Liver (tissue), 9 donors: ENCODE measurements around the gene TNFAIP8. TPM values are rescaled to one million over a fixed set of nuclear protein-coding genes. Genes with fewer than 3 reads are reported as not detected.
"Not testable (repeated sequence)": the region's sequence is repeated elsewhere in the genome, so short reads cannot be mapped to it uniquely, and the experiment has no call there.

ENCODE experiments used
- DNase-seq: peaks from one replicate; pipeline ENCODE4 v3.0.0-alpha.2; 2017; ENCODE audit warnings: low spot score
- H3K27ac ChIP-seq, 2 donors: one replicate each; pipeline ENCODE4 v1.7.0; 2013; ENCODE audit warnings: inconsistent platforms in 2 of 2, low read length in 2 of 2, control low read depth in 1 of 2, low read depth in 1 of 2, mild to moderate bottlenecking in 1 of 2
- H3K27me3 ChIP-seq, 4 donors: one replicate each; pipeline versions ENCODE4 v1.6.1 to v1.7.0; 2013; ENCODE audit warnings: low read length in 3 of 4, inconsistent platforms in 1 of 4, mild to moderate bottlenecking in 1 of 4, moderate library complexity in 1 of 4; ENCODE audit not compliant: control insufficient read depth in 4 of 4, insufficient read depth in 4 of 4
- H3K36me3 ChIP-seq, 4 donors: one replicate each; pipeline versions ENCODE4 v1.6.1 to v1.7.0; 2013; ENCODE audit warnings: low read length in 3 of 4, mild to moderate bottlenecking in 3 of 4, low read depth in 1 of 4, moderate library complexity in 1 of 4; ENCODE audit not compliant: control insufficient read depth in 4 of 4, insufficient read depth in 3 of 4
- H3K4me1 ChIP-seq, 4 donors: one replicate each; pipeline versions ENCODE4 v1.6.1 to v1.7.0; 2013; ENCODE audit warnings: low read length in 3 of 4, mild to moderate bottlenecking in 3 of 4, moderate library complexity in 1 of 4; ENCODE audit not compliant: control insufficient read depth in 4 of 4, insufficient read depth in 4 of 4
- H3K4me3 ChIP-seq, 3 donors: one replicate each; pipeline versions ENCODE4 v1.6.1 to v1.7.0; 2013; ENCODE audit warnings: low read length in 3 of 3, control low read depth in 1 of 3, low read depth in 1 of 3, mild to moderate bottlenecking in 1 of 3
- H3K9ac ChIP-seq, 2 donors: one replicate each; pipeline ENCODE4 v1.7.0; 2013; ENCODE audit warnings: low read length in 2 of 2, mild to moderate bottlenecking in 2 of 2, moderate library complexity in 2 of 2, control low read depth in 1 of 2, low read depth in 1 of 2
- H3K9me3 ChIP-seq, 4 donors: one replicate each; pipeline versions ENCODE4 v1.6.1 to v1.7.0; 2013; ENCODE audit warnings: low read length in 3 of 4; ENCODE audit not compliant: control insufficient read depth in 4 of 4
- ATF3 ChIP-seq: IDR thresholded peaks from 2 replicates; pipeline ENCODE4 v1.6.1; 2016; ENCODE audit warnings: antibody characterized with exemption
- EGR1 ChIP-seq, 2 donors: IDR thresholded peaks; 2 replicates each; pipeline ENCODE4 v1.6.1; 2016 to 2018; ENCODE audit warnings: antibody characterized with exemption in 2 of 2, low read depth in 2 of 2
- FOXA1 ChIP-seq: IDR thresholded peaks from 2 replicates; pipeline ENCODE4 v1.6.1; 2016; ENCODE audit warnings: antibody characterized with exemption
- FOXA2 ChIP-seq: IDR thresholded peaks from 2 replicates; pipeline ENCODE4 v1.6.1; 2016; ENCODE audit warnings: antibody characterized with exemption
- GABPA ChIP-seq, 2 donors: IDR thresholded peaks in 1 of 2; conservative IDR thresholded peaks in 1 of 2; 2 replicates each; pipeline ENCODE4 v1.6.1; 2016; ENCODE audit warnings: antibody characterized with exemption in 2 of 2, mild to moderate bottlenecking in 1 of 2, moderate library complexity in 1 of 2
- HNF4A ChIP-seq, 2 donors: conservative IDR thresholded peaks; 2 replicates each; pipeline ENCODE4 v1.6.1; 2016; ENCODE audit warnings: antibody characterized with exemption in 2 of 2, mild to moderate bottlenecking in 2 of 2
- HNF4G ChIP-seq: IDR thresholded peaks from 2 replicates; pipeline ENCODE4 v1.6.1; 2016; ENCODE audit warnings: antibody characterized with exemption
- JUND ChIP-seq, 2 donors: IDR thresholded peaks; 2 replicates each; pipeline ENCODE4 v1.6.1; 2016; ENCODE audit warnings: antibody characterized with exemption in 2 of 2
- MAX ChIP-seq: IDR thresholded peaks from 2 replicates; pipeline ENCODE4 v1.6.1; 2016; ENCODE audit warnings: antibody characterized with exemption
- NR2F2 ChIP-seq: IDR thresholded peaks from 2 replicates; pipeline ENCODE4 v1.6.1; 2016; ENCODE audit warnings: antibody characterized with exemption
- RAD21 ChIP-seq, 2 donors: IDR thresholded peaks; 2 replicates each; pipeline ENCODE4 v1.6.1; 2016; ENCODE audit warnings: antibody characterized with exemption in 2 of 2, mild to moderate bottlenecking in 2 of 2
- REST ChIP-seq: IDR thresholded peaks from 2 replicates; pipeline ENCODE4 v1.6.1; 2016; ENCODE audit warnings: antibody characterized with exemption, mild to moderate bottlenecking
- RXRA ChIP-seq, 2 donors: IDR thresholded peaks; 2 replicates each; pipeline ENCODE4 v1.6.1; 2017 to 2018; ENCODE audit warnings: antibody characterized with exemption in 2 of 2, mild to moderate bottlenecking in 1 of 2
- TAF1 ChIP-seq: conservative IDR thresholded peaks from 2 replicates; pipeline ENCODE4 v1.6.1; 2016; ENCODE audit warnings: antibody characterized with exemption, mild to moderate bottlenecking
- WGBS: extraction: QIAGEN DNeasy Blood & Tissue Kit; methylation state at CpG from one replicate; pipeline ENCODE4 v1.1.7; 2013; 5-methylcytosine and 5-hydroxymethylcytosine counted together
- polyA plus RNA-seq, 2 donors: library from polyadenylated mRNA; stranded (reverse) in 1 of 2; unstranded in 1 of 2; fragments of 200-250 nt in 1 of 2; fragments of >200 nt in 1 of 2; fragmentation: Nextera tagmentation in 1 of 2; extraction: Ambion mirVana in 1 of 2; gene quantifications; one replicate each; pipeline versions ENCODE4 v1.2.1 to v1.2.3, GENCODE V29; 2013 to 2015
- total RNA-seq, 2 donors: library from RNA; depleted of rRNA; stranded (reverse); fragments of >200 nt; gene quantifications; one replicate each; pipeline ENCODE4 v1.2.3, GENCODE V29; 2014
- TF ChIP-seq, protein P1 (sequence below): fragments of 150-350 bp; IDR thresholded peaks from 2 replicates; pipeline ENCODE4 v1.5.1; 2017; ENCODE audit warnings: improper control_type of control experiment, low read depth, low read length; ENCODE audit not compliant: missing input control
- donor health status: healthy.
- donor health status: healthy.
- donor health status: healthy.
- donor health status: healthy.
- donor health status: healthy.

Gene TNFAIP8
- total and polyA plus RNA-seq, 4 donors: 2.6 to 28.6 (median 4.4) TPM

GRCh38 chr5:119435436-119436132 is 79.8 kb downstream of the TNFAIP8 start:
- 47% methylated on average over 8 of the region's 8 CpGs for WGBS
- Histone ChIP-seq H3K4me3 (no peak overlapping the region), H3K9me3 (no peaks in the 10 kb centered on the region), H3K9ac (no peak overlapping the region), H3K4me1 (peaks cover 0 to 6% (median 3%) of the 10 kb centered on the region in 4 donors), H3K27me3 (no peaks in the 10 kb centered on the region), H3K27ac (no peak overlapping the region), H3K36me3 (no peaks in the 10 kb centered on the region)
- TF ChIP-seq ATF3: no peak
- TF ChIP-seq RAD21 (IDR thresholded peaks at IDR 0.05): peak; percentile 64 to 73
- TF ChIP-seq NR2F2: no peak
- no peak for TF ChIP-seq FOXA2
- no peak for TF ChIP-seq RXRA (IDR thresholded peaks at IDR 0.05)
- TF ChIP-seq, protein P1, sequence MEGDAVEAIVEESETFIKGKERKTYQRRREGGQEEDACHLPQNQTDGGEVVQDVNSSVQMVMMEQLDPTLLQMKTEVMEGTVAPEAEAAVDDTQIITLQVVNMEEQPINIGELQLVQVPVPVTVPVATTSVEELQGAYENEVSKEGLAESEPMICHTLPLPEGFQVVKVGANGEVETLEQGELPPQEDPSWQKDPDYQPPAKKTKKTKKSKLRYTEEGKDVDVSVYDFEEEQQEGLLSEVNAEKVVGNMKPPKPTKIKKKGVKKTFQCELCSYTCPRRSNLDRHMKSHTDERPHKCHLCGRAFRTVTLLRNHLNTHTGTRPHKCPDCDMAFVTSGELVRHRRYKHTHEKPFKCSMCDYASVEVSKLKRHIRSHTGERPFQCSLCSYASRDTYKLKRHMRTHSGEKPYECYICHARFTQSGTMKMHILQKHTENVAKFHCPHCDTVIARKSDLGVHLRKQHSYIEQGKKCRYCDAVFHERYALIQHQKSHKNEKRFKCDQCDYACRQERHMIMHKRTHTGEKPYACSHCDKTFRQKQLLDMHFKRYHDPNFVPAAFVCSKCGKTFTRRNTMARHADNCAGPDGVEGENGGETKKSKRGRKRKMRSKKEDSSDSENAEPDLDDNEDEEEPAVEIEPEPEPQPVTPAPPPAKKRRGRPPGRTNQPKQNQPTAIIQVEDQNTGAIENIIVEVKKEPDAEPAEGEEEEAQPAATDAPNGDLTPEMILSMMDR: peak; percentile 51
- no peak for TF ChIP-seq MAX
- peak; percentile 76 for DNase-seq

DNA sequence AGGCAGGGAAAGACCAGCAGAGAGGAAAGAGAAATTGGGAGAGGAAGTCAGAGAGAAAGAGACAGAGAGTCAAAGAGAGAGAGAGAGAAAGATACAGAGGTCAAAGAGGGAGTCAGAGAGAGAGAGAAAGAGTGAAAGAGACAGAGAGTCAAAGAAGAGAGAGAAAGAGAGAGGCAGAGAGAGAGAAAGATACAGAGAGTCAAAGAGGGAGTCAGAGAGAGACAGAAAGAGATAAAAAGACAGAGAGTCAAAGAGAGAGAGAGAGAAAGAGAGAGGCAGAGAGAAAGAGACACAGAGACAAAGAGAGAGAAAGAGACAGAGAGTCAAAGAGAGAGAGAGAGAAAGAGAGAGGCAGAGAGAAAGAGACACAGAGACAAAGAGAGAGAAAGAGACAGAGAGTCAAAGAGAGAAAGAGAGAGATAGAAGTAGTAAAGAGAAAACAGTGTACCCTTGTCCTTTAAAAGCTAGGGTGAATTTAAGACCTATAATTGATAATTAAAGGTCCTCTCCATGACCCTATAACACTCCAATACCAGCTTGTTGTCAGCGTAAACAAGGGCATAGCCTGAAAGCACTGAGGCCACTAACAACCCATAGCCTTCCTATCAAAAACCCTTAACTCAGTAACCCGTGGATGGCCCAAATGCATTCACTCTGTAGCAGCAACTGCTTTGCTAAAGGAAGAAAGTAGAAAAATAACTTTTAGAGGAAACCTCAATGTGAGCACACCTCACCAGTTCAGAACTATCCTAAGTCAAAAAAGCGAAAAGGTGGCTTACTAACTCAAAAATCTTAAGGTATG is 82.2 kb downstream of the TNFAIP8 start:
- not testable (repeated sequence) for H3K36me3 ChIP-seq, H3K27me3 ChIP-seq, H3K4me1 ChIP-seq, H3K9ac ChIP-seq, H3K27ac ChIP-seq, H3K4me3 ChIP-seq, H3K9me3 ChIP-seq, DNase-seq
- WGBS: 88% methylated on average over 3 of the region's 3 CpGs

DNA sequence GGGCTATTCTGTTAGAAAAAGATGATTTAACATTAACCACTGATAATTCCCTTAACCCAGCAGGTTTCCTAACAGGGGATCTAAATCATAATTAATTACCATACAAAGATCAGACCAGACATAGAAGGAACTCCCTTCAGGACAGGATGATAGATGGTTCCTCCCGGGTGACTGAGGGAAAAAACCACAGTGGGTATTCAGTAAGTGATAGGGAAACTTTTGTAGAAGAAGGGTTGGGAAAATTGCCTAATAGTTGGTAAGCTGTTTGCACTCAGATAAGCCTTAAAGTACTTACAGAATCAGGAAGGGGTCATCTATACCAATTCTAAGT is 82.7 kb downstream of the TNFAIP8 start:
- H3K4me3 ChIP-seq, H3K27ac ChIP-seq, H3K27me3 ChIP-seq, H3K9me3 ChIP-seq, H3K36me3 ChIP-seq, H3K9ac ChIP-seq, H3K4me1 ChIP-seq, DNase-seq: not testable (repeated sequence)
- WGBS: 54% methylated on average over 1 of the region's 1 CpG

DNA sequence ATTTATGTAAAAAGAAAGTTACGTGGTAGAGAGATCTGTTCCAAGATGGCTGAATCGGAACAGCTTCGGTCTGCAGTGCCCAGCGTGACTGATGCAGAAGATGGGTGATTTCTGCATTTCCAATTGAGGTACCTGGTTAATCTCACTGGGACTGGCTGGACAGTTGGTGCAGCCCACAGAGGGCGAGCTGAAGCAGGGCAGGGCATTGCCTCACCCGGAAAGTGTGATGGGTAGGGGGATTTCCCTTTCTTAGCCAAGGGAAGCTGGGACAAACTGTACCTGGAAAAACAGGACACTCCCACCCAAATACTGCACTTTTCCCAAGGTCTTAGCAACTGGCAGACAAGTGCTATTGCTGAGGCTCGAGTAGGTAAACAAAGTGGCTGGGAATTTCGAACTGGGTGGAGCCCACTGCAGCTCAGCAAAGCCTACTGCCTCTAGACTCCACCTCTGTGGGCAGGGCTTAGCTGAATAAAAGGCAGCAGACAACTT is 83.4 kb downstream of the TNFAIP8 start:
- H3K4me1 ChIP-seq: peaks cover 0 to 6% (median 3%) of the 10 kb centered on the region in 4 donors
- H3K27me3 ChIP-seq: no peaks in the 10 kb centered on the region
- WGBS: 41% methylated on average over 8 of the region's 8 CpGs
- peak overlapping the region in 1 of 2 donors; percentile 25 for H3K27ac ChIP-seq
- no peaks in the 10 kb centered on the region for H3K36me3 ChIP-seq
- peak overlapping the region in 1 of 3 donors; percentile 14 for H3K4me3 ChIP-seq
- H3K9me3 ChIP-seq: no peaks in the 10 kb centered on the region
- peak; percentile 62 for DNase-seq
- no peak overlapping the region for H3K9ac ChIP-seq
- TF ChIP-seq ATF3 (peak; percentile 84), MAX (peak; percentile 82), TAF1 (no peak), REST (peak; percentile 70), JUND (IDR thresholded peaks at IDR 0.05) (peak; percentile 92 to 93), FOXA2 (peak; percentile 75), HNF4G (no peak), HNF4A (conservative IDR thresholded peaks at IDR 0.05) (peak; percentile 64 to 76), FOXA1 (peak; percentile 72), EGR1 (IDR thresholded peaks at IDR 0.05; ENCODE audit: low read depth in 2 of 2) (peak in 1 of 2 donors; percentile 77), GABPA (IDR thresholded peaks at IDR 0.05 in 1 of 2, conservative IDR thresholded peaks at IDR 0.05 in 1 of 2) (no peak), RAD21 (IDR thresholded peaks at IDR 0.05) (peak; percentile 21 to 36)
